ENCODE measurements around the gene DUSP10.

DUSP10 gene

DNA sequence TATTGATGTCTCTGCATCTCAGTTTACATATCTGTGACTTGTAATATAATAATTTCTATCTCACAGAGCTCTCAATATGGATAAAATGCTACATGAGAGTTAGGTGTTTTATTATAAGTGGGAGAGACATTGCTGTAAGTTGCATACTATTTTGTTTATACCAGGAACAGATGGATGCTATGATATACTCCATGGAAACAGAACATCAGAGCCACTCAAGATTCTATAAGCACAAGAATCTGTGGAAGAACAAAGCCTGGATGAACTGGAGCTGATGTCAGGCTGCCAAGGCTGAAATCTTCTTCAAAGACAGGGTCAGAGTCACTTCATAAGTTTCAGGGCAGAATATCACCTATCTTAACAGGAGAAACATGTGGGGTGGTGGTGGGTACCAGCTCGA, 30.2 kb downstream of the DUSP10 start:
- no peak for DNase-seq

- no peak for DNase-seq
These were observed 30.8 kb downstream of the DUSP10 start for GRCh38 chr1:221711063-221711577.

DNA sequence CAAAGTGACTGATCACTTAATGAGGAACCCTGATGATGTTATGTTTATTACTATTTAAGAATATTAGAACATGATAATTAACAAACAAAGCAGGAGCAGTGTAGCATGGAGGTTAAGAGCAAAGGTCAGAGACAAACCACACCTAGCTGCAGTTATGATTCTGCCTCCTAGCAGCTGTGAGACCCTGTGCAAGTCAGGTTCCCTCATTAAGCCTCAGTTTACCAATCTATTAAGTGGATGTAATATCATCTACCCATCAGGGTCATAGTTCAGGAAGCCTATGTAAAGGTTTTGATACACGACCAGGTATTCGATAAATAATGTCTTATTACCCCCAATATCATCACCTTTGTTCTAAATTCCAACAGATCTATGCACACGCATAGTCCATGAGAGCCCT, 32.0 kb downstream of the DUSP10 start:
- DNase-seq: no peak

DNA sequence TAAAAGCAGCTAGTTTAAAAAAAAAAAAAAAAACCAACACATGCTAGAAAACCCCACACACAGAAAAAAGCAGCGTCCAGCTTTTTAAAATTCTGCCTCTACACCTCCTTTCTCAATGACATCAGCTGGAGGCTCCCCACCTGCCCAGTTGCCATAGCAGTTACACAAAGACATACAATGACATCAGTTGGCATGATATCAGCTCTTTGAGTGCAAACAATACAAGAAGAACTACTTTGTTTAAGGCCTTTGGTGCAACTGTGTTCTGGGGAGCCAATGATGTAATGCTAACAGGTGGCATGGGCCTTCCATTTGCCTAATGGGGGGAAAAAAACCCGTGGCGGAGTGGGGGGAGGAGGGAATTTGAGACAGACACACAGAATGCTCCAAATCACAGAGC, 32.9 kb downstream of the DUSP10 start:
- peak; percentile 100 for DNase-seq

GRCh38 chr1:221708076-221708571, 33.8 kb downstream of the DUSP10 start:
- no peak for DNase-seq

DNA sequence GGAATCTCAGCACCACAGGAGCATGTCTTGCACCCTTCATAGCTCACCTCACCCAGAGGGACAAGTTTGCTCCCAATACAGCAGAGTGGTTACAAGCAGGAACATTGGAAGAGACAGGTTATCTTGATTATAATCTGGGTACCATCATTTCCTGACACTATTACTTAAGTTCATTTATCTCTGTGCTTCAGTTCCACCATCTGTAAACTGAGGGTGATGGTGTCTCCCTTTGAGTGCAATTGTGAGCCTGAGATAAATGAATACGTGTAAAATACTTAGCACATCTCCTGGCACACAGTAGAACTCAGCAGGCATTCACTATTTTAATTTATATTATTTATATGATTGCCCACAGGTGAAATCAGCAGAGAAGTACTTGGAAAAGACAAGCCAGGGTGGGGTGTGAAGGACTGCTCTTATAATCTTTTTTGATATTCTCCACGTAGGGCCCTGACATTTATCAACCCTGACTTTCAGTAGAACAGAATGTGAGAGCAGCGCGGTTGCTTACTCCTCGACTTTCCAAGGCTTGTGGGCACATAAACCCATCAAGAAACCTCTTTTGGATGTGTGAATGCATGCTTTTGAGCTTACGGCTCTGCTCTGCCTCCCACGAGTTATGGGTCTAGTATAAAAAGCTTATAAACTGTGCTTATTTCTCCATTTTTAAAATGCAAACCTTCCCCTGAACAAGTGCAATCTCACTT, 34.9 kb downstream of the DUSP10 start:
- DNase-seq: no peak

GRCh38 chr1:221706191-221706590, 35.7 kb downstream of the DUSP10 start:
- no peak for DNase-seq

- DNase-seq: no peak
These were observed 37.6 kb downstream of the DUSP10 start for GRCh38 chr1:221704306-221704705.

DNA sequence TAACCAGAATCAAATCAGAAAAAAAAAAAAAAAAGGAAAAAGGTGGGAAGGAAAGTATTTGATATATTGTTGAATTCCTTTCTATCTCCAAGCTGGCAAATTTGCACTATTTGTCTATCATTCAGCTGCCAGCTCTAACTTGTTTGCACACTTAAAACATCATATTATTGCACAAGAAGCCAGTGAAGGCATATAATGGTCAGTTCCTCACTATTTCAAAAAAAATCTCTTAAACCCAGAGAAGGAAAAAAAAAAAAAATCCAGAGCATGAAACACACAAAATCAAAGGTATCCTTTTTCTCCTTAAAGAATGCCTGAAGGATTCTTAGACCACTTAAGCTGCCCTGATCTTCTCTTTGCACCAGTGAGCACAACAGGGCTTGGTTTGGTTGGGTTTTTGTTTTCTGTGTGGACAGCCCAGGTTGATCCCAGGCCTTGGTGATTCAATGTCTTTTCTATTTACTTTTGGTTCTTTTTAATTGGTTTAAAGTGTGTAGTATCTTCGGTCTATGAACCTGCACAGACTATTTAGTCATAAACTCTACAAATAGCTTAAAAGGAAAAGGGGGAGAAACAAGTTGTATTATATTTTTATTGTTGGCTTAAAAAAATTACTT, 40.2 kb downstream of the DUSP10 start:
- no peak for DNase-seq

DNA sequence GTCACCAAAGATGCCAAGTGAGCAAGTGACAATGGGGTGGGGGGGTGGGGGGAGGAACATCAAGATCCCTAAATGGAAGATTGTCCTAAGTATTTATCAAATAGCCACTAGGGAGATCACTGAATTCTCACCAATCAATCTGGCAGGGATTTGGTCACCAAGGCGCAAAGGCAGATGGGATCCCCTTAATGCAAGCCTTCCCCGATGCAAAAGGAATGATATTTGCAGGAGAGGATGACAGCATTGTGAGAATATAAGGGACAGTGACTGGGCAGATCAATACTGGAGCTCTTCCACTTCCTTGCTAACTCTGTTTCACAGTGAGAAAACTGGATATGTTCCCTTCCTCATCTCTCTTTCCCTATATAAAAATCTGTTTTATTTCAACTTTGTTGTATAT, 40.9 kb downstream of the DUSP10 start:
- DNase-seq: no peak

- DNase-seq: no peak
These were observed 41.4 kb downstream of the DUSP10 start for GRCh38 chr1:221700536-221700935.

- no peak for DNase-seq
These were observed 41.8 kb downstream of the DUSP10 start for GRCh38 chr1:221699978-221700519.

DNA sequence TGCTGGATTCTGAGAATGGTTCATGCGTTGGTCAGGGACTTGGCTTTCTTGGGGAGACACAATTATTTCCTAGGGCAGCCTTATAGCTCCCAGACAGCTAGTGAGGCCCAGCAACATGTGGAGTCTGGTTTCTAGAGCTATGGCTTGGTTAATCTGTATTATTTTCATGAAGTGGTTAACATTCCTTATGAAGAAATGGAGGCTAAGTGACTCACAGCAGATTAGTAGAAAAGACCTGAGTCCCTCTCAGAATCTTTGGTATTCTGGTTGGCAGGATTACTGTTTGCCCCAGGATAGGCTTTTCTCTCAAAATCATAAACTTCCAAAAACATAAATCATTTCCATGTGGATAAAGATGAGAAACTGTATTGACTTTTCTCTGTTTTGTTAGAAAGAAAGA, 42.3 kb downstream of the DUSP10 start:
- DNase-seq: no peak

- DNase-seq: no peak
These were observed 43.1 kb downstream of the DUSP10 start for GRCh38 chr1:221698579-221699349.

- DNase-seq: no peak
These were observed 43.9 kb downstream of the DUSP10 start for GRCh38 chr1:221697923-221698425.

- no peak for DNase-seq
These were observed 45.0 kb downstream of the DUSP10 start for GRCh38 chr1:221696718-221697461.

GRCh38 chr1:221696027-221696426, 45.9 kb downstream of the DUSP10 start:
- DNase-seq: no peak

DNA sequence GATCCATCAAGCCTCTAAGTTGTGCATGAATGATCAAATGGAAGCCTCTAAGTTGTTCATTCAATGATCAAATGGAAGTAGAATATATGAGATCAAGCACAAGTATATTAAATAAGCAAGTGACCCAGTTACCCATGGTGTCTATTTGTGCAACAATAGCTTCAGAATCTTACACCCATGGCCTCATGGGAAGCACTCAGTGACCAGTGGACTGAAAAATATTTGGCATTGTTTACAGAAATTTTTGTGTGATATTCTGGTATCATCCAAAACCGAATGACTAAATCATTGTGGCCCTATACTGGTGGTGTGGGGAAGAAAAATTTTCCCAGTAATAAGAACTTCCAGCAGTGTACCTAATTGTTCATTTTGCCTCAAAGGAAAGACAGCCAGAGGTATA, 46.6 kb downstream of the DUSP10 start:
- no peak for DNase-seq

DNA sequence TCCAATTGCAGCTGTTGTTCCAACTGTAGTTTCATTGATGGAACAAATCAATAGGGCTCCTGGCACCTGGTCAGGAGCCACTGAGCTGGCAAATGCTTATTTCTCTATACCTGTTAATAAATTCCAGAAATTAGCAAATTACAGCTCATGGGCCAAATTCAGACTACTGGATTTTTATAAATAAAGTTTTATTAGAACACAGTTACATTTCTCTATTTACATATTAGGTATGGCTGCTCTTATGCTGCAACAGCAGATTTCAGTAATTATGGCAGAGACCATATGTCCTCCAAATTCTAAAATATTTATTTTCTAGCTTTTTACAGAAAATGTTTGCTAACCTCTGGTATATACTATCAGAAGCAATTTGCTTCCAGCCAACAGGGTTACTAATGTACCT, 47.8 kb downstream of the DUSP10 start:
- no peak for DNase-seq

GRCh38 chr1:221693087-221693486, 48.8 kb downstream of the DUSP10 start:
- no peak for DNase-seq

- no peak for DNase-seq
These were observed 49.2 kb downstream of the DUSP10 start for GRCh38 chr1:221692643-221693042.

- DNase-seq: no peak
These were observed 50.6 kb downstream of the DUSP10 start for GRCh38 chr1:221691261-221691660.

Data from DMS153 (cell line).